GM19324 (cell line): ENCODE measurements around the gene AMN1.
"Not testable (repeated sequence)": the region's sequence is repeated elsewhere in the genome, so short reads cannot be mapped to it uniquely, and the experiment has no call there.

Experiments used
- ATAC-seq: cut with Tn5 transposase; IDR thresholded peaks from one replicate; pipeline ENCODE4 v1.9.1; 2021; ENCODE audit warnings: mild to moderate bottlenecking, moderate library complexity; ENCODE audit not compliant: unreplicated experiment, low FRiP score

Gene AMN1

GRCh38 chr12:31733549-31734432 is 5.0 kb upstream of the AMN1 start:
- not testable (repeated sequence) for ATAC-seq

- no peak for ATAC-seq
Observed at GRCh38 chr12:31732926-31733548, 4.2 kb upstream of the AMN1 start.

DNA sequence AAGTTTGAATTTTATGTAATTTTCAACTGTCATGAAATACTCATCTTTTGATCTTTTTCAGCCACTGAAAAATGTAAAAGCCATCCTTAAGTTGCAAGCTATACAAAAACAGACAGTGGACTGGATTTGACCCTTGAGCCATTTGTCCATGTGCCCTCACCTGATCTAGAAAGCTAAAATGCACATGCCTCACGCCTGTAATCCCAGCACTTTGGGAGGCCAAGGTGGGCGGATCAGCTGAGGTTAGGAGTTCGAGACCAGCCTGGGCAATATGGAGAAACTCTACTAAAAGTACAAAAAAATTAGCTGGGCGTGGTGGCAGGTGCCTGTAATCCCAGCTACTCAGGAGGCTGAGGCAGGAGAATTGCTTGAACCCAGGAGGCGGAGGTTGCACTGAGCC is 2.4 kb upstream of the AMN1 start:
- not testable (repeated sequence) for ATAC-seq

GRCh38 chr12:31729705-31730104 is 884 bp upstream of the AMN1 start:
- no peak for ATAC-seq

DNA sequence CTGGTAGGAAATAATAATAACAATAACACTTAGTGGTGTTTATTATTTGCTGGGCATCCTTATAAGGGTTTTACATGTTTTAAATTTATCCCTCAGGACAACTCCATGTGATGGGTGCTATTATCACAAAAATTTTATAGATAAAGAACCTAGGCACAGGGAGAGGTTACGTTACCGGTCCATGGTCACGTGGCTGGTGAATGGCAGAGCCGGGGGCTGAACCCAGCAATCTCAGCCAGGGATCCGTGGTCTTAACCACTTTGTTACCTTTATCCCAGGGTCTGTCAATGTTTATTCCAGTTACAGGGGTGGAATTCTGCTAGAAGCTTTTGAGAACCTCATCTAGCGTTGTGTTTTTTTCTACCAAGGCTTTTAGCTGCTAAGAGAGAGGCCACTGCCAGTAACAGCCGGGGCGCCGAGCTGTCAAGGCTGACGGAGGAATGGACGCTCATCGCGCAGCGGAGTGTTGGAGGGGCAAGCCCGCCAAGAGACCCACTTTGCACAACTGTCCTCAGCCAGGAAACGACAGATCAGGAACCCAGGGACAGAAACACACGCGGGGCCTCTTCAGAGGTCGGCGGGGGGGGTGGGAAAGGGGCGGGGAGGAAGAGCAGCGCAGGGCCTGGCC is 418 bp downstream of the AMN1 start:
- ATAC-seq, result peak; percentile 11

DNA sequence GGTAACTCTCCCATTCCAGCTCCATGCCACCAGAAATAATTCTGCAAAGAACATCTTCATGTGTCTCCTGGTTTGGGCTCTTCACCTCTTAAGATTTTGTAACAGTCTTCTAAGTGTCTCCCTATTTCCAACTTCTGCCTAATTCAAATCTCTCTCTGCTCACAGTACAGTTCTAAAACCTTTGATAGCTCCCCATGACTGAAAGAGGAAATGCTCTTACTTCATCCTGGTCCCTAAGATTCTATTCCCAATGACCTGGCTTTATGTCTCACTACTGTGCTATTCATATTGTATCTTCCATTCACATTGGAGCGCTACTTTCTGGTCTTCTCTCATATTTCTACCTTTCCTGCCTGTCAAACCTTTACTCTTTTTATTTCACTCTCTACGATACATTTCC is 1.6 kb downstream of the AMN1 start:
- ATAC-seq, result no peak

GRCh38 chr12:31726575-31726974 is 2.2 kb downstream of the AMN1 start:
- ATAC-seq, result no peak

DNA sequence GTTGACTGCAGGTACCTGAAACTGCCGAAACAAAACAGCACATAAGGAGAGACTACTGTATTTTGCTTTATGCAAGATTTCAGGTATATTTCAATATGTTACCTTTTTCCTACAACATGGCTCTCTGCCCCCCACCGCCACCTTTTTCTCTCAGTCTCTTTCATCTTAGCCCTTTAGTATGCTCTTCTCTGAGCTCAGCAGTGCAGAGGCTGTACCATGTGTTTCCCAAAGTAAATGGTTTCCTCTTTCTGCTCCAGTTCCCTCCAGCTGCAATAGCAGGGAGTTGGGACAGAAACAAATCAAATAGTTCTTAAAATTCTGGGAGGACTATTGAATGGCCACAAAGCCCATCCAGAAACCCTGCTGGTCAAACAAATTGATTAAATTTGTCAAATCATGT is 4.3 kb downstream of the AMN1 start:
- ATAC-seq, result no peak

DNA sequence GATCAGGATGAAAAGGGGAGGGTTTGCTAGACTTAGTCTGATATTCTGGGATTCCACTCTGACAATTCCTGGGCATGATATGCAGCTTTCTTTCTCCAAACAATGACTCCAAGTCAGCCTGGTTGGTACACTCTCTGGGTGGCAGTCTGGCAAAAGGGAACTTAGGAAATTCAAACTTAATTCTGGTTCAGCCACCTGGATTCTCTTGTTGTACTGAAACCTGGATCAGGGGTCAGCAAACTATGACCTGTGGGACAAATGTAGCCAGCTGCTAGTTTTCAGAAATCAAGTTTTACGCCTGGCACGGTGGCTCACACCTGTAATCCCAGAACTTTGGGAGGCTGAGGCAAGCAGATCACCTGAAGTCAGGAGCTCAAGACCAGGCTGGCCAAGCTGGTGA is 6.2 kb downstream of the AMN1 start:
- no peak for ATAC-seq

GRCh38 chr12:31718542-31719198 is 10.2 kb downstream of the AMN1 start:
- ATAC-seq, result not testable (repeated sequence)

DNA sequence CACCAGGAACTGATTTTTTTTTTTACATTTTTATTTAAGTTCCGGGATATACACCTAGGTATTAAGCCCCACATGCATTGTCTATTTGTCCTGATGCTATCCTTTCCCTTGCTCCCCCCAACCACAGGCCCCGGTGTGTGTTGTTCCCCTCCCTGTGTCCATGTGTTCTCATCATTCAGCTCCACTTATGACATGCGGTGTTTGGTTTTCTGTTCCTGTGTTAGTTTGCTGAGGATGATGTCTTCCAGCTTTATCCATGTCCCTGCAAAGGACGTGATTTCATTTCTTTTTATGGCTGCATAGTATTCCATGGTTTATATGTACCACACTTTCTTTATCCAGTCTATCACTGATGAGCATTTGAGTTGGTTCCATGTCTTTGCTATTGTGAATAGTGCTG is 11.8 kb downstream of the AMN1 start:
- ATAC-seq, result not testable (repeated sequence)

GRCh38 chr12:31715283-31715825 is 13.5 kb downstream of the AMN1 start:
- ATAC-seq, result peak; percentile 73

DNA sequence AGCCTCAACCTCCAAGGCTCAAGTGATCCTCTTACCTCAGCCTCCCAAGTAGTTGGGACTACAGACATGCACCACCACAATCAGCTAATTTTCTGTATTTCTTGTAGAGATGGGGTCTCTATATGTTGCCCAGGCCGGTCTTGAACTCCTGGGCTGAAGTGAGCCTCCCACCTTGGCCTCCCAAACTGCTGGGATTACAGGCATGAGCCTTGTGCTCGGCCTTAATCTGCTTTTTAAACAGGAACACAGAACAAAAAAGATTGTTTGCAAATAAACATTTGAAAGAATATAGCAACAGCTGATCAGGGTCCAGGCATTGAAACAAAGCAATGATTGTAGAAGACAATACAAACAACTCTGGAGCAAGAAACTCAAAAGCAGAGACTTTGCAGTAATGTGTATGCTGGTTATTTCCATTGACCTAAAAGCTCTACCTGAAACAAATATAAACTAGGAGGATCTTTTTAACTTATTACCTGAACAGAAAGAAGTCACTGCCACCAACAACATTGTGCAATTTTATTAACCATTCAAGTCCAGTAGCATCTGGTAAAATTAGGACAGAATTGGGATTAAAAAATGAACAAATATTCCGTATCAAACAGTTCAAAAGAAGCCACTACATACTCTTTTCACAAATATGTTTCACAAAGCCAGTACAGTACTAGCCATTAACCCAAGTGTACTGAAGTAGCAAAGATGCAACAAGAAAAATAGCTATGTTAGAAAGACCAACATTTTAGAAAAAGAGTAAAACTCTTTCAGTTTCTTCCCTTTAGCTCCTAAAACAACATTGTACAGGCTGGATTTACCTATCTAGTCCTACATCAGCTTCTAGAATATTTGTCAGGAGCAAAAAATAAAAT is 14.2 kb downstream of the AMN1 start:
- ATAC-seq, result peak; percentile 31

DNA sequence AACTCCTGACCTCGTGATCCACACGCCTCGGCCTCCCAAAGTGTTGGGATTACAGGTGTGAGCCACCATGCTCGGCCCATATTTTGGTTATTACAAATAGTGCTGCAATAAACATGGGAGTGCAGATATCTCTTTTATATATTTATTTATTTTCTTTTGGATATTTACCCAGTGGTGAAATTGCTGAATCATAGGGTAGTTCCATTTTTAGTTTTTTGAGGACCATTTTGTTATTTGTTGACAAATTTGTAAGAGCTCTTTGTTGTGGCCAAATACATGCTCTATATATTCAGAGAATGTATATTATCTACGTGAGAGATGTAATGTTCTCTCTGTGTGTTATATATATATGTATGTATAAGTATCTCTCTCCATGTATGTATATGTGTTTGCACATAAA is 15.9 kb downstream of the AMN1 start:
- no peak for ATAC-seq

GRCh38 chr12:31710021-31710818 is 18.6 kb downstream of the AMN1 start:
- no peak for ATAC-seq

DNA sequence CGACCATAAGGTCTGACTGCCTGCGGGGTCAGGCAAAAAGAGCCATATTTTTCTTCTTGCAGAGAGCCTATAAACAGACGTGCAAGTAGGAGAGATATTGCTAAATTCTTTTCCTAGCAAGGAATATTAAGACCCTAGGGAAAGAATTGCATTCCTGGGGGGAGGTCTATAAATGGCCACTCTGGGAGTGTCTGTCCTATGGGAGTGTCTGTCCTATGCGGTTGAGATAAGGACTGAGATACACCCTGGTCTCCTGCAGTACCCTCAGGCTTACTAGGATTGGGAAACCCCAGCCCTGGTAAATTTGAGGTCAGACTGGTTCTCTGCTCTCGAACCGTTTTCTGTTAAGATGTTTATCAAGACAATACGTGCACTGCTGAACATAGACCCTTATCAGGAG is 20.7 kb downstream of the AMN1 start:
- not testable (repeated sequence) for ATAC-seq

GRCh38 chr12:31705621-31706020 is 23.2 kb downstream of the AMN1 start:
- no peak for ATAC-seq

GRCh38 chr12:31702047-31702446 is 26.8 kb downstream of the AMN1 start:
- ATAC-seq, result no peak

DNA sequence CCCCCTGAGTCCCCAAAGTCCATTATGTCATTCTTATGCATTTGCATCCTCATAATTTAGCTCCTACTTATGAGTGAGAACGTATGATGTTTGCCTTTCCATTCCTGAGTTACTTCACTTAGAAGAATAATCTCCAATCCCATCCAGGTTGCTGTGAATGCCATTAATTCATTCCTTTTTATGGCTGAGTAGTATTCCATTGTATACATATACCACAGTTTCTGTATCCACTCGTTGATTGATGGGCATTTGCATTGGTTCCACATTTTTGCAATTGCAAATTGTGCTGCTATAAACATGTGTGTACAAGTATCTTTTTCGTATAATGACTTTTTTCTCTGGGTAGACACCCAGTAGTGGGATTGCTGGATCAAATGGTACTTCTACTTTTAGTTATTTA is 38.9 kb downstream of the AMN1 start:
- not testable (repeated sequence) for ATAC-seq
